ENCODE data around the gene PLEKHN1.

Gene PLEKHN1

DNA sequence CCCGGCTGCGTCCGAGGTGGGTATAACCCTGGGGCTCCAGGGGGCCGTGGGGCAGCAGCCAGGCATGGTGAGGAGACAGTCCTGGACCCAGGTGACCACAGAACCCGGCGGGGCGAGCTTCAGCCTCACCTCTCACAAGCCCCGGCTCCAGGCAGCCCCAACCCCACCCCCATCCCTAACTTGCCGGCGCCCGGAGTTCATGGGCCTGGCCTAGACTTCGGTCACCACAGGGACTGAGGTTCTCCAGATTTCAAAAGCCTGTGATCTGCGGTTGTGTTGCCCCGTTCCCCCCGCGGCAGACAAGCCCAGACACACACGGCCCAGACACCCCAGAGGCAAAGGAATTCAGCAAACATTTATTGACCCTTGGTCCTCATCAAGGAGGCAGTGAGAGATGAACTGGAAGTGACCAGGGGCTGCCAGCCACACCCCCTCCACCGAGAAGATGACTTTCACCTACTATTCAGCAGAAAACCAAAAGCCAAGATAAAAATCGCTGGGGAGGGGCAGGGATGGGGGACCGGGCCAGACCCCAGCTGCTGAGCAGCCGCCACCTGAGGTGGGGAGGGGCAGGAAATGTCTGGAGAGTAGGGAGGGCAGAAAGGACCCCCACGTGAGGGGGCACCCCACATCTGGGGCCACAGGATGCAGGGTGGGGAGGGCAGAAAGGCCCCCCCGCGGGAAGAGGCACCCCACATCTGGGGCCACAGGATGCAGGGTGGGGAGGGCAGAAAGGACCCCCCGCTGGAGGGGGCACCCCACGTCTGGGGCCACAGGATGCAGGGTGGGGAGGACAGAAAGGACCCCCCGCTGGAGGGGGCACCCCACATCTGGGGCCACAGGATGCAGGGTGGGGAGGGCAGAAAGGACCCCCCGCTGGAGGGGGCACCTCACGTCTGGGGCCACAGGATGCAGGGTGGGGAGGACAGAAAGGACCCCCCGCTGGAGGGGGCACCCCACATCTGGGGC lies 29.7 kb downstream of the PLEKHN1 start:
- Mint-ChIP-seq H3K4me1 (ENCODE audit: low read depth) (peaks cover 21% of the 10 kb centered on the region), H3K9me3 (peaks cover 5% of the 10 kb centered on the region), H3K36me3 (ENCODE audit: low read depth) (peaks cover 3% of the 10 kb centered on the region), H3K4me3 (no peak overlapping the region), H3K27ac (no peak overlapping the region), H3K27me3 (peaks cover 29% of the 10 kb centered on the region)

DNA sequence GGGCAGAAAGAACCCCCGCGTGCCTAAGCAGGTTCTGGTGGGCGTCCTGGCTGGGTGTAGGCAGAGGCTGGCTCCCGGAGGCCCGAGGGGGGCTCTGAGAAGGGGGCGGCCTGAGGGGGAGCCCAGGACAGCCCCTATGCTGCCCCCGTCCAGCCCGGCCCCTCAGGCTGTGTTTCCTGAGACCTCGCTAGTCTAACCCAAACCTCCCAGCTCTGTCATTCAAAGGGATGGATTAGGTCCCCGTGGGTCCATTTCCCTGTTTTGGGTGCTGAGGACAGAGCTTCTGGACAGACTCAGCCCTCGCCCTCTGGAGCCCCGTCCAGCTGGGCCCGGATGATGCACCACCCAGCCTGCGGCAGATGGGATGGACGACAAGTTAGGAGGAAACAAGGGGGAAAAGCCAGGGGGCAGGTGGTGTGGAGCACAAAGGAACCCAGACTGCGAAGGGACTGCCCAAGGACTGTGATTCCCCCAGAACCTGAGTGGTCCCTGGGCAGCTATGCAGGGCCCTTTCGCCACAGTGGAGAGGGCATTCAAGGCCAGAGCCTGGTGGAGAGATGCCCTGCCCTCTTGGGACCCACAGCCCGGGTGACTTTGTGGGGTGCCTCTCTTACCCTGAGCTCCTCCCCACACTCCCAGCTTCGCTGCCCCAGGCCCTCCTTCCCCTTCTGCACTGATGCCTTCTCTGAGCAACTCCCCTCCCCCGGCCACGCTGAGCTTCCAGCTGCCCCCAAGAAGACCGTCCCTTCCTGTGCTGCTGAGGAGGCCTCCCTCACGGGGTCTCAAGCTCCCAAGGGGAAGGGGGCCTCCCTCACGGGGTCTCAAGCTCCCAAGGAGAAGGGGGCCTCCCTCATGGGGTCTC lies 30.8 kb downstream of the PLEKHN1 start:
- Mint-ChIP-seq H3K27ac (no peak overlapping the region), H3K36me3 (ENCODE audit: low read depth) (peaks cover 3% of the 10 kb centered on the region), H3K4me1 (ENCODE audit: low read depth) (peaks cover 15% of the 10 kb centered on the region), H3K4me3 (no peak overlapping the region), H3K27me3 (peaks cover 28% of the 10 kb centered on the region), H3K9me3 (peaks cover 5% of the 10 kb centered on the region)

DNA sequence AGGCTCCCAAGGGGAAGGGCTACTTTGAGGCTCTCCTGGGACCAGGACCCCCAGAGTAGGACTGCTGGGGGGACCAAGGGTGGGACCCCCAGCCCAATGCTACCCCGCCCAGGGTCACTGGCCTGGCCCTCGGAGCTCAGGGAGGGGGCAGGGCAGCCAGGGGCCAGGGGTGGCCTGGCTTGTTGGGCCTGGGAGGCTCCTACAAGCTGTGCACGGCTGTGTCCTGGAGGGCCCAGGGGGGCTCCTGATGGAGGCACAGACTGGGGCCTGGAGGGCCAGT lies 31.4 kb downstream of the PLEKHN1 start:
- Mint-ChIP-seq H3K36me3 (ENCODE audit: low read depth) (no peaks in the 10 kb centered on the region), H3K27me3 (peaks cover 30% of the 10 kb centered on the region), H3K4me3 (no peak overlapping the region)

DNA sequence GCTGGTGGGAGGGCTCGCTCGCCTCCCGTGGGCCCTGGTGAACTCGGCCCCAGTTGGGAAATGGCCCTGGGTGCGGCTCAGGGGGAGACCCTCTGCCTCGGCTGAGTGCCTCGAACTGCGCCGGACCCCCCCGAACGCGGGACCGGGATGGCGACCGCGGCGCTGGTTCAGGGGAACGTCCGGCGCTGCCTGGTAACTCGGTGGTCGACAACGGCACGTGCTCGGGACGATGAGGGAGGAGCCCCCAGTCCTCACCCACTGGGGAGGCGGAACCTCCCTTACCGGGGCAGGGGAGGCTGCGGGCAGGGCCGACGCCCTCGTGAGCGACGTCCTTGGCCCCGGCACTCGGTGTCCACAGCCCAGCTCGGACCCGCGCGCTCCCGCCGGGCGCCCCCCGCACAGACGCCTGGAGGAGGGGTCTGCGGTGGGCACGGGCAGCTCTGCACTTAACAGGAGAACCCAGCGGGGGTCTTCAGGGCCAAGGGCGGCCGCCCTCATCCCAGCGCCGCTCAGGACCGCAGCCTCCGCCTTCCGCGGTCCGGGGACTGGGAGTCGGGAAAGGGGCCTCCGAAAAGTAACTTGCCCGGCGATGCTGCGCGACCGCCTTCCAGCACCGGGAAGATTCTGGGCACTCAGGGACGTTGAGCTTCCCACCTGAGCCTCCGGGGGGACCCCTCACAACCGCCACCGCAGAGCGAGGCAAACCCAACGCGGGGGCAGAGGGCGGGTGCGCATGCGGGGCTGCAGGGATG lies 31.9 kb downstream of the PLEKHN1 start:
- H3K27ac Mint-ChIP-seq = no peak overlapping the region
- no peaks in the 10 kb centered on the region for H3K9me3 Mint-ChIP-seq
- H3K4me3 Mint-ChIP-seq = no peak overlapping the region
- peaks cover 33% of the 10 kb centered on the region for H3K27me3 Mint-ChIP-seq
- no peaks in the 10 kb centered on the region for H3K36me3 Mint-ChIP-seq (ENCODE audit: low read depth)
- H3K4me1 Mint-ChIP-seq (ENCODE audit: low read depth) = peaks cover 8% of the 10 kb centered on the region

More for the DNA sequence above, 31.4 kb downstream of the PLEKHN1 start:
- peaks cover 9% of the 10 kb centered on the region for H3K4me1 Mint-ChIP-seq (ENCODE audit: low read depth)
- H3K9me3 Mint-ChIP-seq = peaks cover 3% of the 10 kb centered on the region
- no peak overlapping the region for H3K27ac Mint-ChIP-seq

DNA sequence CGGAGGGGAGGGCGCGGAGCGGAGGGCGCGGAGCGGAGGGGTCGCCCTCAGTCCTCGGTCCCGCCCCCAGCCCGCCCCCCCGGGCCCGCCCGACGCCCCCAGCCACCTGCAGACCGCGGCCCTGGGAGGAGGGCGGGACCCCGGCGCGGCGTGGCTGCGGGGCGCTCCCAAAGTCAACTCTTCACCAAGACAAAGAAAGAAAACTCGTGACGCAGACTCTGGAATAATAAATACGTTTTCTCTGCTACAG lies 32.4 kb downstream of the PLEKHN1 start:
- Mint-ChIP-seq H3K27me3 (peaks cover 37% of the 10 kb centered on the region), H3K4me1 (ENCODE audit: low read depth) (peaks cover 8% of the 10 kb centered on the region), H3K36me3 (ENCODE audit: low read depth) (no peaks in the 10 kb centered on the region), H3K9me3 (no peaks in the 10 kb centered on the region), H3K27ac (no peak overlapping the region), H3K4me3 (no peak overlapping the region)

DNA sequence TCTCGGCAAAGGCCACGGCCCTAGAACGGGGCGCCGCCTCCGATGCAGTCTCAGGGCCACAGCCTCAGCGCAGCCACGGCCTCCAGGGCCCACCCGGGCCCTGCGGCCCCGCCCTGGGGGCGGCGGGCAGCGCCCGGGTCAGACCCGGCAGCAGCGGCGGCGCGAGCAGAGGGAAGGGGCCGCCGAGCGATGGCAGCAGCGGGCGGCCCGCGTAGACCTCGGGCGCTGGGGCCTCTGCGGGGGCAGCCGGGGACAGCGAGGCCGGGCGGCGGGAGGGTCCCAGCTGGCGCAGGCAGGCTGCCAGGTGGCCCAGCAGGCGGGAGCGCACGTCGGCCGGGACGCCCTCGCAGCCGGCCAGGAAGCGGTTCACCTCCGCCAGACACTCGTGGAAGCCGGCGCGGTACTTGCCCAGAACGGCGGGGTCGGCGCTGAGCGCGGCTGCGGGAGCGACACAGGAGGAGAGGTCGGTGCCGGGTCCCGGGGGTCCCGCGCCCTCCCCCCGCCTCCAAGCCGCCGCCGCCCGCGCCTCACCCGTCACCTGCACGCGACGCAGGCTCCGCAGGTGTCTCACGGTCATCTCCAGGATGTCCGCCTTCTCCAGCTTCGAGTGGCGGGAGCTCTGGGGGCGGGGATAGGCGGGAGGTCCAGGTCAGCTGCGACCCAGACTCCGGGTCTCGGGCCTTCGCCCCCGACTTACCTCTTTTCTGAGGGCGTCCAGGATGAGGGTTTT lies 32.9 kb downstream of the PLEKHN1 start:
- Mint-ChIP-seq H3K9me3 (no peaks in the 10 kb centered on the region), H3K27me3 (peaks cover 38% of the 10 kb centered on the region), H3K4me3 (no peak overlapping the region), H3K36me3 (ENCODE audit: low read depth) (no peaks in the 10 kb centered on the region), H3K4me1 (ENCODE audit: low read depth) (peaks cover 8% of the 10 kb centered on the region), H3K27ac (no peak overlapping the region)

DNA sequence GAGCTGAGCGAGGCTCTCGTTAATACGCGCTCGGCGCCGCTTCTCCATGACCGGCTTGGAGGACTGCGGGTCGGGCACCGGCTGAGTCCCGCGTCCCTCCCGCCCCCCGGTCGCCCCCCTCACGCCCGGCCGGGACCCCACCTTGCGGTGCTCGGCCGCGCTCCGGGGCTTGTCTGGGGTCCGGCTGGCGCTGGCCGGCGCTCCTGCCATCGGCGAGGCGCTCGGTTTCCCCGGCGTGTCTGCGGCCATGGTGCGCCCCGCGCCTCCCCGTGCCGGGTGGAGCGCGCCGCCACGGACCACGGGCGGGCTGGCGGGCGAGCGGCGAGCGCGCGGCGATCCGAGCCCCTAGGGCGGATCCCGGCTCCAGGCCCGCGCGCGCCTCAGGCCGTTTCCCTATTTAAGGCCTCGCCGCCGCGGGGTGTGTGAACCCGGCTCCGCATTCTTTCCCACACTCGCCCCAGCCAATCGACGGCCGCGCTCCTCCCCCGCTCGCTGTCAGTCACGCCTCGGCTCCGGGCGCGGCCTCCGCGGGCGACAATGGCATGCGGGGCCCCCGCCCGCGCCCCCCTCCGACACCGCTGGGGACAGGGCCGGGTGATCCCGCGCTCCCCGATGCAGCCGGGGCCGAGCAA lies 33.6 kb downstream of the PLEKHN1 start, which contains the start of gene HES4:
TSS of gene HES4 (minus strand) at position 373 of the 632 bp plus-strand sequence. CDS start at position 249, 124 bp downstream.
- Mint-ChIP-seq H3K27ac (peak within 1 kb of the TSS; percentile 88), H3K27me3 (peaks cover 40% of the 10 kb centered on the region), H3K36me3 (ENCODE audit: low read depth) (no peaks in the 10 kb centered on the region), H3K9me3 (no peaks in the 10 kb centered on the region), H3K4me3 (peak within 1 kb of the TSS; percentile 77), H3K4me1 (ENCODE audit: low read depth) (peaks cover 12% of the 10 kb centered on the region)

DNA sequence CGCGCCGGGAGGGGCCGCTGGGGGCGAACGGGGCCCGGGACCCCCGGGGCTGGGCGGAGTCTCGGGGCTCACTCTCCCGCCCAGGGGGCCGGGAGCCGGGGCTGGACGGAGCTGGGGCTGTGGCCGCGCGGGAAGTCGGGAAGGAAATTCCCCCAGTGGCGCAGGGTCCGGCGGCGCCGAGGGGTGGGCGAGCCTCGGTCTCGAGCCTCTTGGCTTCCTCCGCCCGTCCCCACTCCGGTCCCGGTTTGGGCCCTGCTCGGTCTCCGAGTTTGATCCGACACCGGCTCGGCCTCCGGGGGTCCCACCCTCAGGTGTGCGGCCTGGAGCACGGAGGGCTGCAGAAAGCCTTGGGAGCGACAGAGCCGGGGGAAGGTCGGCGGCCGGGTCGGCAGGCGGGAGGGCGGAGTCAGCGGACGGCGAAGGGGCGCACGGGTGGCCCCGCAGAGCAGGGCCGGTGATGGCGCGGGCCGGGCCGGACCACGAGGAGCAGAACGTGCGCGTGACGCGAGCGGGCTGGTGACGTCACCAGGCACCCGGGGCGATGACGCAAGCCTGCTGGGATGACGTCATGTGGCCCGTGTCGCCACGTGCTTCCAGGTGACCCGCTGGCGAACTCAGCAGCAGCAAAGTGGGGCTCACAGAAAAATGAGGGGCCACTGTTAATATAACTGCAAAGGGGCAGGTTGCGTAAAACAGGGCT lies 34.2 kb downstream of the PLEKHN1 start:
- H3K4me3 Mint-ChIP-seq = peak overlapping the region; percentile 77
- peak overlapping the region; percentile 88 for H3K27ac Mint-ChIP-seq
- peaks cover 18% of the 10 kb centered on the region for H3K4me1 Mint-ChIP-seq (ENCODE audit: low read depth)
- no peaks in the 10 kb centered on the region for H3K36me3 Mint-ChIP-seq (ENCODE audit: low read depth)
- peaks cover 39% of the 10 kb centered on the region for H3K27me3 Mint-ChIP-seq
- no peaks in the 10 kb centered on the region for H3K9me3 Mint-ChIP-seq

DNA sequence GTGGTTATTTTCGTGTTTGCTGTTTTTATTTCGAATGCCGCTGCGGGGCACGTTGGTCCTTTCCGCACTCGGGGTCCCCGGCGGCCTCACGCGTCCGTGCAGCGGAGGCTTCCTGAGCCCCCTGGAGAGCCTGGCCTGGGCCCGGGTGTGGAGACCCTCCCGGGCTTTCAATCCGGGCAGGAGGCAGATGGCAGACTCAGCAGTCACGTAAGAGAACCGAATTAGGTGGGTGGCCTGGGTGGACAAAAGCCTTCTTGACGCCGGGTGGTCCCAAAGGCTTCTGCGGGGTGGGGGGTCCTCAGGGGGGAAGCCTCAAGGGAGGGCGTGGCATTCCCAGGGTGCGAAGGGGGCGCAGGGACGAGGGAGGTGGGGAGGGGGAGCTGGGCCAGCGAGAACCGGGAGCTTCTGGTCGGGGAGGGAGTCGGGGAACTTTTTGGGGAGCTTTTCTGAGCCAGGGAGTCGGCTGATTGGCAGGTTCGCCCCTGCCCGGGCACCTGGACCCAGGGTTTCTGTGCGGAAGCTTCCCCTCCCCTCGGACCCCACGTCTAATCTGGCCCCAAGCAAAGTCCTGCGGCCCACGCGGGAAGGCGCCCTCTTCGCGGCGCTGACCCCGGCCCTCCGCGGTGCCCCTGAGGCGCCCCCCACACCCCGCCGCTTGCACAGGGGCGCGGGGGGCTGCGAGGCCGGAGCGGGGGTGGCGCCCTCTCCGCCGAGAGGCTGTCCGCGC lies 34.9 kb downstream of the PLEKHN1 start:
- H3K36me3 Mint-ChIP-seq (ENCODE audit: low read depth) = no peaks in the 10 kb centered on the region
- peaks cover 14% of the 10 kb centered on the region for H3K4me1 Mint-ChIP-seq (ENCODE audit: low read depth)
- no peaks in the 10 kb centered on the region for H3K9me3 Mint-ChIP-seq
- peak overlapping the region; percentile 88 for H3K27ac Mint-ChIP-seq
- H3K27me3 Mint-ChIP-seq = peaks cover 34% of the 10 kb centered on the region
- H3K4me3 Mint-ChIP-seq = peak overlapping the region; percentile 77

DNA sequence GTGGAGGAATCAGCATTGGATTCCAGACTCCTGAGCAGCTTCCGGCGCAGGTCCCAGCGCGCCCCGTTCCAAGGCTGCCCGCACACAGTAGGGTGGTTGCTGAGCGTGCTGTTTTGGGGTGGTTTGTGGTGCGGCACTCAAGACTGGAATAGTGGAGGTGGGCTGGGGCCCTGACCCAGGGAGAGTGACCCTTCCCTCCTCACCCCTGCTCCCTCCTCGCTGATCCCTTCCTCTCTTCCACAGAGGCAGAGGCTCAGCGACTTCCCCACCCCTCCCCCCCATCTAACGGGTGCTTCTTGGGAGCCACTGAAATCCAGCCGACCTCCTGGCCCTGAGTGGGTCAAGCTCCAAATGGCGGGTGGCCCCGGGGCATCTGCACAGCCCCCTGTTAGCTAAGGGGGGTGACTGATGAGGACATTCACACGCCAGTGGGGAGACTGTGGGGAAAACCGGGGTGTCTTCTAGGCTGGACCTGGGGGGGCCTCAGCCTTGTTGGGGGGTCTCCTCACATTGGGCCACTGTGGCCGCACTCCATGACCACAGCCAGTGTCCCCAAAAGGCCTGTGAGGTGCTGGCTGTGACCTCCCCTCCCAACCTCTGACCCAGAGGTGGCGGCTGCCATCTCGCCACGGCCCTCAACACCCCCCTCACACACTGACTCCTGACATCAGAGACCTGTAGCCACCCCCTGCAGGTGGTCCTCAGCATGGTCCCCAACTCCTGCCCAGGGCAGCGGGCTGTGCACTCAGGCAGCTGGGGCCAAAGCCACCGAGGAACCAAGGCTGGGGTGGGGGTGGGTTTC lies 37.5 kb downstream of the PLEKHN1 start:
- no peak overlapping the region for H3K4me3 Mint-ChIP-seq
- peaks cover 36% of the 10 kb centered on the region for H3K27me3 Mint-ChIP-seq
- no peaks in the 10 kb centered on the region for H3K9me3 Mint-ChIP-seq
- no peak overlapping the region for H3K27ac Mint-ChIP-seq
- H3K4me1 Mint-ChIP-seq (ENCODE audit: low read depth) = peaks cover 14% of the 10 kb centered on the region
- no peaks in the 10 kb centered on the region for H3K36me3 Mint-ChIP-seq (ENCODE audit: low read depth)

DNA sequence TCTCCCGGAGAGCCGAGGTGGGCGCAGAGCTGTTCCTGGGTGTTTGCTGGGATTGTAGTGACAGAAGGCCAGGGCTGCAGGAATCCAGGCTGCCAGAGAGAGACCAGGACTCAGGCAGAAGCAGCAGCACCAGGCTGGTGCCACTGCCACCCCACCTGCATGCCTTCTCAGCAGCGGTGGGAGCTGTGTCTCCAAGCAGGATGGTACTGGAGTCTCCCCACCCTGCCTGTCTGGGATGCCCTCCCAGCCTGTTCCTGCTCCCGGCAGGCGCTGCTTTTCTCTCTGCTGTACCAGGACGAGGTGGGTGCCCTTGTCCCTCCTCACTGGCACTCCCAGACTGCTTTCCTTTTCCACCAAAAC lies 38.1 kb downstream of the PLEKHN1 start:
- Mint-ChIP-seq H3K4me3 (no peak overlapping the region), H3K27me3 (peaks cover 39% of the 10 kb centered on the region), H3K9me3 (no peaks in the 10 kb centered on the region), H3K27ac (no peak overlapping the region), H3K4me1 (ENCODE audit: low read depth) (peaks cover 17% of the 10 kb centered on the region), H3K36me3 (ENCODE audit: low read depth) (no peaks in the 10 kb centered on the region)

DNA sequence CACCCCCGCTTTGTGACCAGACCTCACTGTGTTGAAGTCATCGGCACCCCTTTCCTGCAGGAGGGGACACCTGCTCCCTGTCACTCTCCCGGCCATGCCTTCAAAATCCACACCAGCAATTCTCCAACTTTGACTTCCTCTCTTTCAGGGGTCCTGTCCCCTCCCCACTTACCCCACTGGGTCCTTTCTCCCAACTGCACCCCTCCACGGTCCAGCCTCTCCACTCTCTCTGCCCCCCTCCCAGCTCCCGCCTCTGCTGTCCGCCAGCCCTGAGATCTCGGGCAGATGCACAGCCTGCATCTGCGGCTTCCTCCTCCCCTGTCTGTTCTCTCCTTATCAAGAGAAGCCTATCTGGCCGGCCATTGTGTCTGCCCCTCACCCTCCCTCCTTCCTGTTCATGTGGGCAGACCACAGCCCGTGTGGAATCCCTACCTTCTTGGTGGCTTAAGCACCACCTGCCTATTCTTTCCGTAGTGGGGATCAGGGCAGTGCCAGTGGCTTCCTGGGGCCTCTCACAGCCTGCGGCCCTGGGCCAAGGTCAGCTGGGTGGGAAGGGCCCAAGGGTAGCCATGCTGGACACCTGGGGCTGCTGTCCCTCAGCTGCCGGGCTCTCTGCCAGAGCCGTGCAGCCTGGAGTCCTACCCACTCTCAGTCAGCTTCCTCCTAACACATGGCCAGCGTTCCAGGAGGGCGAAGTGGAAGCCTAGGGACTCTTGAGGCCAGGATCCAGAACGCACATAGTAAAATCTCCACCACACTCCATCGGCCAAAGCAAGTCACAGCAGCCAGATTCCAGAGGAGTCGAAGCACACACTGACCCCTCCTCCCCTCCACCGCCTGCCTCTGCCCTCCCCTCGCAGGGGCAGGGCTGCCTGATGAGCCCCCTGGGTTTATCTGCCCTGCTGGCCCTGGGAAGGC lies 38.8 kb downstream of the PLEKHN1 start:
- H3K27ac Mint-ChIP-seq = no peak overlapping the region
- peaks cover 17% of the 10 kb centered on the region for H3K4me1 Mint-ChIP-seq (ENCODE audit: low read depth)
- H3K9me3 Mint-ChIP-seq = no peaks in the 10 kb centered on the region
- H3K4me3 Mint-ChIP-seq = peak overlapping the region; percentile 6
- no peaks in the 10 kb centered on the region for H3K36me3 Mint-ChIP-seq (ENCODE audit: low read depth)
- peaks cover 39% of the 10 kb centered on the region for H3K27me3 Mint-ChIP-seq

Data from stimulated activated naive CD8-positive, alpha-beta T cell treated with anti-CD3 and anti-CD28 coated beads, Interleukin-15, Interleukin-2, amounts not matched to agents 100 ng/mL and 50 ng/mL, for 24 hours (primary cell).